ENCODE data around the gene TOGARAM2. TPM values are rescaled to one million over a fixed set of nuclear protein-coding genes. Genes with fewer than 3 reads are reported as not detected.
A peak's percentile ranks its signal among the peaks of the same experiment; 100 is the strongest.

TOGARAM2 gene
- polyA plus RNA-seq, 1 donor (not counting 4 experiments of a cell fraction or from before 2014, with no cell fraction given), result 0.10 TPM

GRCh38 chr2:29033656-29034055 is 52.6 kb downstream of the TOGARAM2 start:
- H3K9me1 ChIP-seq (ENCODE audit: control insufficient read depth, extremely low read depth, insufficient read depth, low read length), result no peaks in the 10 kb centered on the region
- no peak overlapping the region for H3K4me3 ChIP-seq (ENCODE audit: control insufficient read depth in 2 of 3, extremely low read depth in 1 of 3, insufficient read depth in 2 of 3, low read depth in 1 of 3, low read length in 3 of 3)
- dilution Hi-C loops (cut with MboI; ENCODE audit: extremely low pct_ligation_motif_present, low sequenced_read_pairs), result no loop called here
- H3K9ac ChIP-seq (ENCODE audit: control insufficient read depth, extremely low read depth, insufficient read depth, low read length), result no peak overlapping the region
- no peaks in the 10 kb centered on the region for H3K27me3 ChIP-seq (ENCODE audit: control insufficient read depth, extremely low read depth, insufficient read depth, low read length)
- peak overlapping the region; percentile 24 for H3K4me2 ChIP-seq (ENCODE audit: control insufficient read depth, extremely low read depth, insufficient read depth, low read depth, low read length)
- H4K20me1 ChIP-seq (ENCODE audit: control insufficient read depth, extremely low read depth, insufficient read depth, low read length), result no peaks in the 10 kb centered on the region
- no peaks in the 10 kb centered on the region for H3K36me3 ChIP-seq (ENCODE audit: control insufficient read depth in 2 of 2, extremely low read depth in 1 of 2, insufficient read depth in 2 of 2, low read length in 2 of 2)
- no peak overlapping the region for H3K27ac ChIP-seq (ENCODE audit: control insufficient read depth, insufficient read depth, low read length)
- no peaks in the 10 kb centered on the region for H3K79me2 ChIP-seq (ENCODE audit: control insufficient read depth, insufficient read depth, low read length)
- H3K9me3 ChIP-seq (ENCODE audit: control insufficient read depth, low read depth, low read length), result no peaks in the 10 kb centered on the region
- TF ChIP-seq CTCF (optimal IDR thresholded peaks at IDR 0.05 in 1 of 3, IDR thresholded peaks at IDR 0.05 in 1 of 3, conservative IDR thresholded peaks at IDR 0.05 in 1 of 3; ENCODE audit: extremely low read depth in 1 of 3, insufficient read depth in 2 of 3, low read length in 3 of 3) (no peak), EZH2 (IDR thresholded peaks at IDR 0.05; ENCODE audit: low read length) (no peak)
- DNase-seq (ENCODE audit: low read depth, low spot score) (no peak), FAIRE-seq (no peak)
- peaks cover 13% of the 10 kb centered on the region for H3K4me1 ChIP-seq (ENCODE audit: control insufficient read depth, extremely low read depth, insufficient read depth, low read length)
- no peak overlapping the region for H2AFZ ChIP-seq (ENCODE audit: control insufficient read depth, low read length)

DNA sequence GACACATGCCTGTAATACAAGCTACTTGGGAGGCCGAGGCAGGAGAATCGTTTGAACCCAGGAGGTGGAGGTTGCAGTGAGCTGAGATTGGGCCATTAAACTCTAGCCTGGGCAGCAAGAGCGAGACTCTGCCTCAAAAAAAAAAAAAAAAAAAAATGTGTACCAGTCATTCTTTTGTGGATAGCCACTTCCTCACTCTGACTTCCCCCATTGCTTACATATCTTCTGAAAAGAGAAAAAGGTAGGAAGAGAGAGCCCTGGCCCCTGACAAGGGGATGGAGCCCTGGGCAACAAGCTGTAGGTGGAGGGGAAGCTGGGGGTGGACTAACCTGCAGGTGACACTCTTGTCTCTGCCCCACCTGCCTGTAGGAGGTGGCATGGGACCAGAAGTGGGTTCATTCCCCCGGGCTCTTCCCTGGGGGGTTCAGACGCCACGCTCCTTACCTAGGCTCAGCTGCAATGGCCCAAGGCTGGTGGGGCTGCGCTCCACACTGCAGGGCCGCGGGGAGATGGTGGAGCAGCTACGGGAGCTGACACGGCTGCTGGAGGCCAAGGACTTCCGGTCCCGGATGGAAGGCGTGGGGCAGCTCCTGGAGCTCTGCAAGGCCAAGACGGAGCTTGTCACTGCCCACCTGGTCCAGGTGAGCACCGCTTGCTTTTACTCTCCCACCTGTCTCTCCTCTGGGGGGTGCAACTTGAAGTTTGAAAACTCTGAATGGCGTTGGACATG is 54.1 kb downstream of the TOGARAM2 start:
- FAIRE-seq (no peak), DNase-seq (ENCODE audit: low read depth, low spot score) (no peak)
- Histone ChIP-seq H3K36me3 (ENCODE audit: control insufficient read depth in 2 of 2, extremely low read depth in 1 of 2, insufficient read depth in 2 of 2, low read length in 2 of 2) (no peaks in the 10 kb centered on the region), H3K27me3 (ENCODE audit: control insufficient read depth, extremely low read depth, insufficient read depth, low read length) (no peaks in the 10 kb centered on the region), H3K9me1 (ENCODE audit: control insufficient read depth, extremely low read depth, insufficient read depth, low read length) (no peaks in the 10 kb centered on the region), H3K4me3 (ENCODE audit: control insufficient read depth in 2 of 3, extremely low read depth in 1 of 3, insufficient read depth in 2 of 3, low read depth in 1 of 3, low read length in 3 of 3) (no peak overlapping the region), H4K20me1 (ENCODE audit: control insufficient read depth, extremely low read depth, insufficient read depth, low read length) (no peaks in the 10 kb centered on the region), H3K27ac (ENCODE audit: control insufficient read depth, insufficient read depth, low read length) (no peak overlapping the region), H3K4me1 (ENCODE audit: control insufficient read depth, extremely low read depth, insufficient read depth, low read length) (peaks cover 13% of the 10 kb centered on the region), H3K4me2 (ENCODE audit: control insufficient read depth, extremely low read depth, insufficient read depth, low read depth, low read length) (no peak overlapping the region), H2AFZ (ENCODE audit: control insufficient read depth, low read length) (no peak overlapping the region), H3K9me3 (ENCODE audit: control insufficient read depth, low read depth, low read length) (no peaks in the 10 kb centered on the region), H3K9ac (ENCODE audit: control insufficient read depth, extremely low read depth, insufficient read depth, low read length) (no peak overlapping the region), H3K79me2 (ENCODE audit: control insufficient read depth, insufficient read depth, low read length) (no peaks in the 10 kb centered on the region)
- dilution Hi-C loops (cut with MboI; ENCODE audit: extremely low pct_ligation_motif_present, low sequenced_read_pairs), result no loop called here
- no peak for TF ChIP-seq CTCF (optimal IDR thresholded peaks at IDR 0.05 in 1 of 3, IDR thresholded peaks at IDR 0.05 in 1 of 3, conservative IDR thresholded peaks at IDR 0.05 in 1 of 3; ENCODE audit: extremely low read depth in 1 of 3, insufficient read depth in 2 of 3, low read length in 3 of 3)
- no peak for TF ChIP-seq EZH2 (IDR thresholded peaks at IDR 0.05; ENCODE audit: low read length)

Measured in keratinocyte (primary cell).